B cell (primary cell): Measurements from ENCODE around the gene PCNX4. TPM values are rescaled to one million over a fixed set of nuclear protein-coding genes. Genes with fewer than 3 reads are reported as not detected.

ENCODE experiments used
- ATAC-seq: fragments of 200-7000 bp; cut with Tn5 transposase; one replicate; pipeline ENCODE4 v1.10.0; 2021; ENCODE audit warnings: low read depth, mild to moderate bottlenecking, moderate number of reproducible peaks, moderate library complexity
- CTCF ChIA-PET: fragments of 350-600 bp; sonication (Branson Sonifier 250); formaldehyde crosslinking; loops from one replicate; lab custom pipeline; 2021; ENCODE audit warnings: antibody characterized with exemption, inconsistent platforms; lab: Charles Lee
- POLR2A ChIA-PET: fragments of 350-600 bp; sonication (Branson Sonifier 250); formaldehyde crosslinking; loops from one replicate; lab custom pipeline; 2021; ENCODE audit warnings: antibody characterized with exemption; lab: Charles Lee
- DNase-seq: peaks from one replicate; pipeline ENCODE4 v3.0.0; 2013
- H2AFZ ChIP-seq: 2 replicates; pipeline ENCODE4 v1.6.1; 2012; ENCODE audit warnings: mild to moderate bottlenecking, low read depth, low read length; ENCODE audit not compliant: insufficient read depth, poor library complexity, severe bottlenecking
- H3K27ac ChIP-seq, 2 donors: 1 replicate in 1 of 2; 2 replicates in 1 of 2; pipeline ENCODE4 v1.5.1; 2012 to 2013; ENCODE audit warnings: low read length in 2 of 2, mild to moderate bottlenecking in 2 of 2, moderate library complexity in 1 of 2
- H3K27me3 ChIP-seq, 4 experiments: fragments of 200-600 bp in 1 of 4; sonication (generic) in 1 of 4; replicated peaks in 1 of 4; 1 replicate in 2 of 4; 2 replicates in 2 of 4; pipeline versions ENCODE4 v1.6.1 to v1.7.0; 2013 to 2016; ENCODE audit warnings: low read length in 3 of 4, mild to moderate bottlenecking in 2 of 4, mixed read lengths in 1 of 4, moderate library complexity in 1 of 4; ENCODE audit not compliant: insufficient read depth in 4 of 4, control insufficient read depth in 3 of 4; ENCODE audit errors: control extremely low read depth in 1 of 4
- H3K36me3 ChIP-seq, 2 experiments: replicated peaks in 1 of 2; 1 replicate in 1 of 2; 2 replicates in 1 of 2; pipeline versions ENCODE4 v1.6.1 to v1.7.1; 2013; ENCODE audit warnings: low read length in 1 of 2; ENCODE audit not compliant: insufficient read depth in 2 of 2, control insufficient read depth in 1 of 2; ENCODE audit errors: control extremely low read depth in 1 of 2, extremely low read depth in 1 of 2
- H3K4me1 ChIP-seq, 2 donors: fragments of 200-600 bp in 1 of 2; sonication (generic) in 1 of 2; 1 replicate in 1 of 2; 2 replicates in 1 of 2; pipeline versions ENCODE4 v1.5.1 to v1.6.1; 2013 to 2017; ENCODE audit warnings: low read length in 2 of 2; ENCODE audit not compliant: control insufficient read depth in 2 of 2, insufficient read depth in 2 of 2
- H3K4me2 ChIP-seq: replicated peaks from 2 replicates; pipeline ENCODE3; 2012; ENCODE audit warnings: mild to moderate bottlenecking, low read depth, low read length; ENCODE audit not compliant: poor library complexity, severe bottlenecking
- H3K4me3 ChIP-seq, 5 experiments: fragments of 200-600 bp in 1 of 5; sonication (generic) in 1 of 5; 1 replicate in 3 of 5; 2 replicates in 2 of 5; pipeline versions ENCODE4 v1.5.1 to v1.7.0; 2011 to 2016; ENCODE audit warnings: low read length in 4 of 5, mild to moderate bottlenecking in 4 of 5, low read depth in 2 of 5, control low read depth in 1 of 5, moderate library complexity in 1 of 5; ENCODE audit not compliant: insufficient read depth in 1 of 5; ENCODE audit errors: control extremely low read depth in 1 of 5, extremely low read depth in 1 of 5
- H3K79me2 ChIP-seq: fragments of 200-600 bp; sonication (generic); one replicate; pipeline ENCODE4 v1.6.0; 2016; ENCODE audit warnings: low read length; ENCODE audit not compliant: control insufficient read depth, insufficient read depth
- H3K9ac ChIP-seq: fragments of 200-600 bp; sonication (generic); 2 replicates; pipeline ENCODE4 v1.6.1; 2017; ENCODE audit warnings: mild to moderate bottlenecking, low read length, moderate library complexity
- H3K9me3 ChIP-seq, 3 donors: one replicate each; pipeline versions ENCODE4 v1.6.1 to v1.7.1; 2013; ENCODE audit warnings: low read length in 2 of 3; ENCODE audit not compliant: control insufficient read depth in 2 of 3, insufficient read depth in 1 of 3; ENCODE audit errors: control extremely low read depth in 1 of 3
- H4K20me1 ChIP-seq: 2 replicates; pipeline ENCODE4 v1.6.0; 2012; ENCODE audit warnings: mild to moderate bottlenecking, low read length; ENCODE audit not compliant: insufficient read depth, control insufficient read depth, poor library complexity, severe bottlenecking
- H3K27ac Mint-ChIP-seq: one replicate; pipeline ENCODE4 v1.8.0; 2021; ENCODE audit warnings: mixed read lengths
- H3K27me3 Mint-ChIP-seq: one replicate; pipeline ENCODE4 v1.8.0; 2021; ENCODE audit warnings: mixed read lengths
- H3K4me1 Mint-ChIP-seq: one replicate; pipeline ENCODE4 v1.8.0; 2021; ENCODE audit warnings: mixed read lengths
- H3K4me3 Mint-ChIP-seq: one replicate; pipeline ENCODE4 v1.8.0; 2021; ENCODE audit warnings: mixed read lengths
- H3K9me3 Mint-ChIP-seq: one replicate; pipeline ENCODE4 v1.8.0; 2022; ENCODE audit warnings: mixed read lengths; ENCODE audit not compliant: insufficient read depth
- CTCF ChIP-seq: fragments of 200-600 bp; IDR thresholded peaks from one replicate; pipeline ENCODE4 v1.8.0; 2022; ENCODE audit warnings: antibody characterized with exemption, mild to moderate bottlenecking
- EZH2 ChIP-seq: IDR thresholded peaks from 2 replicates; pipeline ENCODE4 v1.6.1; 2012; ENCODE audit warnings: borderline replicate concordance, low read depth, mild to moderate bottlenecking, moderate library complexity, low read length; ENCODE audit not compliant: insufficient read depth, poor library complexity, severe bottlenecking
- WGBS: methylation state at CpG from one replicate; pipeline ENCODE4 v1.1.5; 2013; ENCODE audit warnings: missing lambda C conversion rate; ENCODE audit not compliant: insufficient coverage; 5-methylcytosine and 5-hydroxymethylcytosine counted together
- intact Hi-C: fragments of 100-400 bp; cut with micrococcal nuclease; formaldehyde crosslinking; loops from one replicate; pipeline ENCODE4 v1.10.0; 2022
- polyA plus RNA-seq: library from polyadenylated mRNA; depleted of rRNA; stranded (reverse); fragments of >200 nt; gene quantifications from 2 replicates; pipeline ENCODE4 v1.2.3, GENCODE V29; 2012
- total RNA-seq, 2 donors: library from RNA; stranded (reverse); fragments of 120-200 nt in 1 of 2; gene quantifications; 1 replicate in 1 of 2; 2 replicates in 1 of 2; pipeline versions ENCODE4 v1.2.3 to v1.2.4, GENCODE V29; 2013 to 2022

PCNX4 gene
- total and polyA plus RNA-seq, 2 donors (not counting 1 experiment from before 2014, with no cell fraction given): 17.8 to 53.4 TPM

GRCh38 chr14:60210703-60211102 lies 119.0 kb downstream of the PCNX4 start:
- Mint-ChIP-seq H3K4me3 (no peak overlapping the region), H3K27me3 (peaks cover 18% of the 10 kb centered on the region), H3K27ac (no peak overlapping the region), H3K4me1 (peaks cover 8% of the 10 kb centered on the region), H3K9me3 (peaks cover 1% of the 10 kb centered on the region)
- Histone ChIP-seq H3K79me2 (no peaks in the 10 kb centered on the region), H3K9me3 (no peaks in the 10 kb centered on the region), H3K4me3 (no peak overlapping the region), H3K27ac (no peak overlapping the region), H3K4me1 (no peaks in the 10 kb centered on the region), H4K20me1 (no peaks in the 10 kb centered on the region), H3K36me3 (no peaks in the 10 kb centered on the region), H3K27me3 (peaks cover 0 to 4% (median 1%) of the 10 kb centered on the region in 4 experiments), H3K9ac (no peak overlapping the region), H3K4me2 (no peak overlapping the region), H2AFZ (no peak overlapping the region)
- ChIA-PET POLR2A (no interaction called here), CTCF (interaction anchor here (0.6 kb wide), 1 partner anchor 43 kb away, joined by 3 read pairs; no protein-coding TSS in a partner anchor)
- DNase-seq (no peak), ATAC-seq (no peak)
- no CpG with 5 or more reads among the region's 1 CpG for WGBS
- intact Hi-C loops: no loop called here
- TF ChIP-seq EZH2 (no peak), CTCF (no peak)

GRCh38 chr14:60211153-60211552 lies 119.4 kb downstream of the PCNX4 start:
- Histone ChIP-seq H3K4me1 (no peaks in the 10 kb centered on the region), H4K20me1 (no peaks in the 10 kb centered on the region), H3K36me3 (no peaks in the 10 kb centered on the region), H3K4me2 (no peak overlapping the region), H2AFZ (no peak overlapping the region), H3K27me3 (peaks cover 0 to 4% (median 1%) of the 10 kb centered on the region in 4 experiments), H3K9ac (no peak overlapping the region), H3K27ac (no peak overlapping the region), H3K9me3 (no peaks in the 10 kb centered on the region), H3K79me2 (no peaks in the 10 kb centered on the region), H3K4me3 (no peak overlapping the region)
- intact Hi-C loops: no loop called here
- no peak overlapping the region for H3K27ac Mint-ChIP-seq
- H3K4me3 Mint-ChIP-seq: no peak overlapping the region
- no peak for TF ChIP-seq CTCF
- TF ChIP-seq EZH2: no peak
- WGBS: 100% methylated on average over 1 of the region's 3 CpGs
- H3K4me1 Mint-ChIP-seq: peaks cover 8% of the 10 kb centered on the region
- POLR2A ChIA-PET: no interaction called here
- peaks cover 16% of the 10 kb centered on the region for H3K27me3 Mint-ChIP-seq
- CTCF ChIA-PET: interaction anchor here (0.6 kb wide), 1 partner anchor 42 kb away, joined by 3 read pairs; no protein-coding TSS in a partner anchor
- H3K9me3 Mint-ChIP-seq: peaks cover 1% of the 10 kb centered on the region
- ATAC-seq: no peak
- no peak for DNase-seq
